NCI-H187 treated with DMSO at 0.1 percent for 48 hours (cell line): ENCODE data around the gene MCOLN1.
A peak's percentile ranks its signal among the peaks of the same experiment; 100 is the strongest.
"Not testable (repeated sequence)": the region's sequence is repeated elsewhere in the genome, so short reads cannot be mapped to it uniquely, and the experiment has no call there.

Source experiments
- DNase-seq: peaks from one replicate; lab custom pipeline; 2025; lab: John Stamatoyannopoulos, UW

Gene MCOLN1

GRCh38 chr19:7524992-7525739 lies 2.7 kb downstream of the MCOLN1 start:
- no peak for DNase-seq

GRCh38 chr19:7526059-7526929 lies 3.9 kb downstream of the MCOLN1 start:
- DNase-seq = no peak

GRCh38 chr19:7527516-7528191 lies 5.2 kb downstream of the MCOLN1 start:
- no peak for DNase-seq

GRCh38 chr19:7528192-7528519 lies 5.7 kb downstream of the MCOLN1 start:
- DNase-seq = no peak

- no peak for DNase-seq
Observed at GRCh38 chr19:7528522-7529245, 6.3 kb downstream of the MCOLN1 start.

GRCh38 chr19:7529246-7529600 lies 6.8 kb downstream of the MCOLN1 start:
- no peak for DNase-seq

GRCh38 chr19:7529610-7530490 lies 7.4 kb downstream of the MCOLN1 start:
- DNase-seq = no peak

GRCh38 chr19:7533281-7533885 lies 11.0 kb downstream of the MCOLN1 start:
- no peak for DNase-seq

GRCh38 chr19:7533925-7534480 lies 11.6 kb downstream of the MCOLN1 start:
- no peak for DNase-seq

- no peak for DNase-seq
Observed at GRCh38 chr19:7534531-7535046, 12.2 kb downstream of the MCOLN1 start.

- DNase-seq = peak; percentile 24
Observed at GRCh38 chr19:7535047-7535997, 12.9 kb downstream of the MCOLN1 start, which contains the start of gene PNPLA6. TSS of gene PNPLA6 (plus strand) at chr19:7535717. CDS start at chr19:7535789, 72 bp downstream.

GRCh38 chr19:7535998-7536695 lies 13.7 kb downstream of the MCOLN1 start:
- no peak for DNase-seq

- DNase-seq = not testable (repeated sequence)
Observed at GRCh38 chr19:7538990-7539389, 16.6 kb downstream of the MCOLN1 start.

GRCh38 chr19:7539827-7540425 lies 17.5 kb downstream of the MCOLN1 start:
- DNase-seq = no peak

GRCh38 chr19:7540761-7541474 lies 18.5 kb downstream of the MCOLN1 start:
- DNase-seq = no peak

- DNase-seq = no peak
Observed at GRCh38 chr19:7541475-7541824, 19.0 kb downstream of the MCOLN1 start.

GRCh38 chr19:7541828-7542443 lies 19.5 kb downstream of the MCOLN1 start:
- no peak for DNase-seq
